Activated CD4-positive, alpha-beta T cell treated with anti-CD3 and anti-CD28 coated beads, Interleukin-2, Interleukin-6, amounts not matched to agents 100 ng/mL and 50 ng/mL, durations not matched to agents 16 hours and 8 hours (primary cell): Measurements from ENCODE around the gene UBE2O.
A peak's percentile ranks its signal among the peaks of the same experiment; 100 is the strongest.

Experiments used
- DNase-seq: peaks from one replicate; pipeline ENCODE4 v3.0.0-alpha.2; 2020

UBE2O gene

GRCh38 chr17:76437467-76438402 lies 15.2 kb downstream of the UBE2O start:
- DNase-seq: no peak

DNA sequence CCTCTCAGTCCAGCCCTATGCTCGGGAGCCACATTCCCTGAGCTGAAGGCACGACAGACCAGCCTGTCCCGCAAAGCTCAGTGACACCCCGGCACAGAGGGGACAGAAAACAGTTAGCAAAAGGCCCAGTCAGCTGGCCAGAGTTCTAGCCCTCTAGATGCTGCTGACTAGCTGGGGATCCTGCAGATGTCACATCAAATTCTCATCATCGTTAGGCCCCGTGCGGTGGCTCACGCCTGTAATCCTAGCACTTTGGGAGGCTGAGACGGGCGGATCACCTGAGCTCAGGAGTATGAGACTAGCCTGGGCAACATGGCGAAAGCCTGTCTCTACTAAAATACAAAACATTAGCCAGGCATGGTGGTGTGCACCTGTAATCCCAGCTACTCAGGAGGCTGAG lies 17.2 kb downstream of the UBE2O start:
- DNase-seq: no peak

DNA sequence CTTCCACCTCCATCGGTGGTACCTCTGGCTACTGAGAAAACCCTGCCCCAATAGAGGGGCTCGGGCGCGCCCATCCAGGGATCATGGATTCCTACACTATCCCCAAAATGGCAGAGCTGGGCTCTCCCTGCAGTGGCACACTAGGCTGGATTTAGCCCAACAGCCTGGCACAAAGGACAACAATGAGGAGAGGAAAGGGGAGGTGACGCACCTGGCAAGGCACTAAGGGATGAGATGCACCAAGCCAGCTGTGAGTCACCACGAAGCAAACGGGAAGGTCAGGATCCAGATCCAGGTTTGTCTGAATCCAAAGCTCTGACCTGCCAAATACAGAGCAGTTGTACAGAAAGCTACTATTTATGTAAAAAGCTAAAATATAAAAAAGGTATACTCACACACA lies 18.1 kb downstream of the UBE2O start:
- no peak for DNase-seq

DNA sequence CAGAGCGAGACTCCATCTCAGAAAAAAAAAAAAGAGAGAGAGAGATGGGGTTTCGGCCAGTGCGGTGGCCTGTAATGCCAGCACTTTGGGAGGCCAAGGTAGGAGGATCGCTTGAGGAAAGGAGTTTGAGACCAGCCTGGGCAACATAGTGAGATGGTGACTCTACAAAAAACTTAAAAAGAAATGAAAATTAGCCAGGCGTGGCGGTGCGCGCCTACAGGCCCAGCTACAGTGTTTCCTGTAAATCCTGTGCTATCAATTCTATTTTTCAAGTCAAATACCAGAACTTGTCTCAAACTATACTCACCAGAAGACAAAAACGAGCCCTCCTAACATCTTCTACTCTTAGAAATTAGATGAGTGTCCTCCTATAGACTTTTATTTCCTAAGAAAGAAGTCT lies 19.3 kb downstream of the UBE2O start:
- no peak for DNase-seq

GRCh38 chr17:76432712-76433336 lies 20.1 kb downstream of the UBE2O start:
- peak; percentile 28 for DNase-seq

DNA sequence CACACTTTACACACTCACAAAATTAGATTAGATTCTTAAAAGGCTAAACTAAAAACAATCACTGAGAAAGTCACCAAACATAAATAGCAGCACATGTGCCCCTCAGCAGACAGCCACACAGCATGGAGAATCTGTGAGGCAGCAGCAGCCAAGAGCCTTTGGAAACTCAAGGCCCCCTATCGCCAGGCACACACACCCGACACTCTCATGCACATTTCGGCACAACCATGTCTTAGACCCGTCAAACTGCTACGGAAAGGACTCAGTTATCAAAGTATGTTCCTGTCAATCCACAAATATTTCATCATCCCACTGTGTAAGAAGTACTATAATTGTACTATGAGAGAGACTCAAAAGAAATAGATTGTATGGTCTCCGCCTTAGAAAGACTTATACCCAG lies 20.9 kb downstream of the UBE2O start:
- DNase-seq: no peak

GRCh38 chr17:76431509-76431908 lies 21.4 kb downstream of the UBE2O start:
- DNase-seq: no peak

DNA sequence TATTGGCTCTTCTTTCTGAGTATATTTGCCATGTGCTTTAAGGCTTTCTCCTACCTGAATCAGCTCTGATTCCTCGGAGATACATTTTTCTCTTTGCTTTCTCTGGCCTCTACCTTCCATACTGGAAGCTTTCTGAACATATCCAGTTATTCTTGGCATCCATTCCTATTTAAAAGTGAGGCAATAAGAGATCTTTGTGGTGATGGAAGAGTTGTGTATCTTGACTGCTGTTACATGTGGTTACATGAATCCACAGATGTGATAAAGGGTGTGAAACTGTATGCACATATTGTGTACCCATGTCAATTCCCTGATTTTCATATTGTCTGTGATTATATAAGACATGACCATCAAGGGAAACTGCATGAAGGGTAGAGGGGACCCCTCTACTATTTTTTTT lies 24.4 kb downstream of the UBE2O start:
- DNase-seq: no peak

GRCh38 chr17:76427501-76428231 lies 25.3 kb downstream of the UBE2O start:
- no peak for DNase-seq

DNA sequence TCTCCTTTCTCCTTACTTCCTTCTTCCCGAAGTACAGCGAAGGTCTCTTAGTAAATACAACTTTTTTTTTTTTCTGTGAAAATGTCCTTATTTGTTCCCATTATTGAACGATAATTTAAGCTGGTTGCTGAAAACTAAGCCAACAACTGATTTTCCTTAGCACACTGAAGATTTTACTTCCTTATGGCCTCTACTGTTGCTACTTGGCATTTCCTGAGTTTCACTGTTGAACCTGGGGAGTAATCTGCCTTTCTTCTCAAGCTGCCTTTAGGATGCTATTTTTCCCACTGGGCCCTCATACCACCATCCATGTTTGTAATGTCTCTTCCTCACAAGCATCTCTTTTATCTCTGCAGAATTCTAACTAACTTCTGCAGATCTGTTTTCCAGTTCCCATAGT lies 26.1 kb downstream of the UBE2O start:
- DNase-seq: no peak

GRCh38 chr17:76422860-76423259 lies 30.1 kb downstream of the UBE2O start:
- DNase-seq: no peak

DNA sequence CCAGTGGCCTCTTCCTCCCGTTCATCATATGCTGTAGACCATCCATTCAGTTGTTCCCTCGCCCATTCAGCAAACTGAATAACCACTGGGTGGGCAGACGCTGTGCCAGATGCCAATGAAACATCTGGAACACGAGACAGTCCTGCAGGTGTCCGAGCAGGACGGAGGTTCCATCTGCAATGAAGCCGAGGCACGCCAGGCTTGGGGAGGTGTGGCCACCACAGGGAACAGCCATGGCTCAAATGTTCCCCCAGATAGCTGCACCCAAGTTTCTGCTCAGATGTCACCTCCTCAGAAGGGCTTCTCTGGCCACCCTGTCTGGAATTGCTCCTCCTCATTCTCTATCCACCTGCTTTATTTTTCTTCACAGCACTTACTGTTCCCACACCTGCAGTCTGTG lies 30.5 kb downstream of the UBE2O start:
- no peak for DNase-seq

- DNase-seq: no peak
Observed at GRCh38 chr17:76421044-76421407, 31.9 kb downstream of the UBE2O start.

DNA sequence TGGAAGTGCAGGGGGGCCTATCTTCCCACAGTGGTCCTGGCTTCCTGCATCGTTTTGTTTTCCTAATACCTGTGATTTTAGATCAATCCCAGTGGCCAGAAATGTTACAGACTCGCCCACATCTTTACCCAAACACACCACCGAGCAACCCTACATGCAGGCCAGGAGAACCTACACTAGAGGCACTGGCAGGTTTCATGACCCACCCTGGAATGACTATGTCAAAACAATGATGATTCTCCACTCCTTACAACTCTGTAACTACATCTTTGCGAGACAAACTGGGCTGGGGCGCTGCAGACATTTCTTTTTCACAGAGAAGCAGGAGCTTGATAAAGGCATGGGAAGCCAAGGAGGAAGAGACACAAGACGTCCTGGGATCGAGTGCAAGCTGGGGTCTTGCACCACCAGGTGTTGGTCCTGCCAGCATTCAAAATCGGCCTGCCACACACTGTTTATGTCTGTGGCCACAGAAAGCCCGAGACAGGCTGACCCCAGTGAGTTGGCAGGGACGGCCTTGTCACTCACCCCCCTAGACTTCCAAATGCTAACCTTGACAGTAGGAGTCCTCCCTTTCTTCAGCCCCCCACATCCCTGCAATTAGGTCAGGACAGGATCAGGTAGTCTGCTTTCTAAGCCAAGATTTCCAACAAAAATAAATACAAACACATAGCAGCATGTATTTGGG lies 32.5 kb downstream of the UBE2O start:
- no peak for DNase-seq

GRCh38 chr17:76419576-76420260 lies 33.2 kb downstream of the UBE2O start:
- DNase-seq: no peak

DNA sequence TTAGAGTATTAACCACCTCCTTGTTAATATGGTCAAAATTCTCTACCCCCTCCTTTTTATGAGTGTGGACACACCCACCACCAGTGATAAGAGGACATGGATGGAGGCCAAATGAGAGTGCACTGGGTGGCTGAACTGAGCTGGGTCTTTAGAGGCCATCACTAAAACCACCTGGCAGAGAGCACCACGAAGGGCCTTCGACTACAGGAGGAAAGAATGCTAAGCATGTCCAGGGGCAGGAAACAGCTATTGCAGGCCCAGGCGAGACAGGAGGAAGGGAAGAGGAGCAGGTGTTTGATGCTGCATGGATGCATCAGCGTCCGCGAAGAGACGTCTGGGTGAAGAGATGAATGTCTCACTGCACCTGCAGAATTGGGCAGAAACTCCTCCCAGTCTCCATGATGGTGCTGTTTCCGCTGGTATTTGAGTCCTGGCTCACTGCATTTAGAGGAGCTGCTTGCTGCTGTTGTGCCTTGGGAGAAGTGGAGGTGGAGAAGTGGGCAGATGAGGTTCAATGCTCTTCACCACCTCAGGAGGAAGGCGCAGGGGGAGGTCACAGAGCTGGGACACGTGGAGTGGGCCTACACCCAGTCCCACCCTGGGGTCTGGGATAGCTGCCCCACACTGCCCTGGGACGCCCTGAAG lies 35.3 kb downstream of the UBE2O start:
- no peak for DNase-seq

DNA sequence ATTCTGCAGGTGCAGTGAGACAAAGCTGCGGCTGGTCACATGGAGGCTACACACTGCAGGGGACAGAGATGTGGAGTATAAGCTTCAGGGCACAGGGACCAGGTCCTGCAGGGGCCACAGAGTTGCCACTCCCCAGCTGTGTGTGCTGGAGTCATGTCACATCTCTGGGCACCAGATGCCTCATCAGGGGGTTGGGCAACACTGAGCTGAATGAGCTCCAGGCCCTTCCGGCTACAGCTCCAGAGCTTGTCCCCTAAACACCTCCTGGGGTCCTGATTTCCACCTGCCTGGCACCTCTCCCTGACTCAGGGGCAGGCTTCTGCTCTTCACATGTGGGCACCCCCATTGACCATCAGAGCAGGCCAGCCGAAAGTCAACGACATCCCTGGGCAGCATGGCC lies 36.1 kb downstream of the UBE2O start:
- no peak for DNase-seq

DNA sequence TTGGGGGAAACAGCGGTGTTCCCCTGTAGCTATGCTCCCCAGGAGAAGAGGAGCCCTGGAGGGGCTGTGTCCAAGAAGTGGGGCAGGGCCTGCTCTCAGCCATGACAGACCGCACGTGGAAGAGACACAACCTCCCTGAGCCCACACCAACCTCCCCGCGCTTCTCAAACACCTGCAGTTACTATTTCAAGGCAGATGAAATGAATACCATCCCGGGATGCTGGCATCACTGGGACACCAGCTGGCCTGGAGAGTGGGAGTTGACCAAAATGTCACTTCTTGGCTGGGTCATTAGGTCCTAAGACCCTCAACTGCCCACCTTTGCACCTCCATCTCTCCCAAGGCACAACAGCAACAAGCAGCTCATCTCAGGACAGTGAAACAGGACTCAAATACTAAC lies 36.5 kb downstream of the UBE2O start:
- DNase-seq: no peak

- DNase-seq: no peak
Observed at GRCh38 chr17:76415786-76416185, 37.2 kb downstream of the UBE2O start.

DNA sequence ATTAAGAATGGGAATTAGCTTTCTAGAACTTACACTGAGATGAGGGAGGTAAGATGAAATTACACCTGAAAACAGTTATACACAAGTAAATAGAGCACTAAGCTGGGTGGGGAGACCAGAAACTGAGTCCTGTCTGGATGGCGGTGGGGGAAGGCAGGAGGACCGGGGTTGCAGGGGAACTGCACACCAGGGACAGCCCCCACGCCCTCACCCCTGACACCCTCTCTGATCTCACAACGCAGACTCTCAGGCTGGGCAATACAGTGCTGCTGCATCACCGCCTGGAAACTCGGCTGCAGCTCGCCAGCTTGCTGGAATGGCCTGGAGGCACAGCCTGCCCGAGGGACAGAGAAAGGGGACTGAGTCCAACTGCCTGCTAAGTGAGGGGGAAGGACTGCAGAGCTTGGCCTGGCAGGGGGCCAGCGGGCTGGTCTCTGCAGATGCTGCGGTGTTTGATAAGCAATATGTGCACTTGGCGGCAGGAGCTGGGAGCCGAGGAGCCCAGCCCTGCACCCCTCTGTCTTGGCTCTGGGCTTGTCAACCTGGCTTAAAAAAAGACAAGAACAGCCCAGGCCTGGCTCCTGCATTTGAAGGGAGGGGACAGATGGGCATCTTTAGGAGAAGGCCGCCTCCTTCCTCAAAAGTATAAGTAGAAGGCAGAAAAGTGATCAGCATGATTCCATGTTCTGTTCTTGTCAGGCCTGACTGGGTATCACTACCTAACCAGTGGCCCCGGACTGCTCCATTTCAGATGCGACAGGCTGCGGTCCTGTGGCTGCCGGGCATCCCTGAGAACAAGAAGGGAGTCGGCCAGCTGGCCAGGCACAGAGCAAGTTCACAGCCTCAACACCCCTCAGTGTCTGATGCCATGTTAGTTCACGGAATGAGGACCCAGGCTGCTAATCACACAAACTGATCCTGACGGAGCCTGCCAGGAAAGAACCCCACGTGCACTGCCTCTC lies 38.3 kb downstream of the UBE2O start:
- no peak for DNase-seq

DNA sequence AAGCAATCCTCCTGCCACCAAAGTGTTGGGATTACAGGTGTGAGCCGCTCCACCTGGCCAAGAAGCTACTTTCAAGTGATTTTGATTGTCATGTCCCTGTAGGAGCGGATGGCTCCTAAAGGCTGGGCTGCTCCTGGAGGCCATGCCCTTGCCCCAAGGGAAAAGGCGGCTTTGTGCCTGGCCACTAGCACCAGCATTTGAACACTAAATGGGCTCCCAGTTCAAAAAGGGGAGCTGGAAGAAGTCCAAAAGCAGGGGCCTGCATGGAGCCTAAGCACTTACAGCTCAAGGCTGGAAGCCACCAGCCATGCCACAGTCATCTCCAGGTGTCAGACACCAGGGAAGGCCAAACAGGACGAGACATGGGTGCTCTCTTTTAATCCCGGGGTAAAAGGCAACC lies 41.7 kb downstream of the UBE2O start:
- no peak for DNase-seq
